GM21515 (cell line): ENCODE results near the gene VMP1.

Experiments
- ATAC-seq: cut with Tn5 transposase; IDR thresholded peaks from one replicate; pipeline ENCODE4 v1.9.1; 2021; ENCODE audit not compliant: unreplicated experiment

The VMP1 gene

DNA sequence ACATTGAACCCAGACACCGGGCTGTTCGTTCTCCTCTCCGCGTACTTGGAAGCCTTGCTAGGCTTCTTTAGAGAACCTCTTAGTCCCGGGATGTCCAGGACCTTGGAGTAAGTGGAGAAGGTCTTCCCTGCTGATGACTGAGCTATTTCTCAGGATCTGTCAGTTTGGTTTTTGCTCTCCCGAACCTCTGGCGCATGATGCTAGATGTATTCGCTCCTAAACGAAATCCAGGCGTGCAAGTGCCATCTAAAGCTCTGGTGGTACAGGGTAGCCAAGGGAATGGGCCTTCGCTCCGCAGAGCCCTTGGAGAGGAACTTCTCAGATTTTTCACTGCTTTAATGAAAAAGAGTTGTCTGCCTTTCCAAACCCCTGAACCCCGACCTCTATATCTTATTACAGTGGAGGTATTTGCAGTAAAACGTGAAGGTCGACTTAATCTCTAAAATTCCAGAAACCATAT lies 547 bp downstream of the VMP1 start:
- ATAC-seq: peak; percentile 11

DNA sequence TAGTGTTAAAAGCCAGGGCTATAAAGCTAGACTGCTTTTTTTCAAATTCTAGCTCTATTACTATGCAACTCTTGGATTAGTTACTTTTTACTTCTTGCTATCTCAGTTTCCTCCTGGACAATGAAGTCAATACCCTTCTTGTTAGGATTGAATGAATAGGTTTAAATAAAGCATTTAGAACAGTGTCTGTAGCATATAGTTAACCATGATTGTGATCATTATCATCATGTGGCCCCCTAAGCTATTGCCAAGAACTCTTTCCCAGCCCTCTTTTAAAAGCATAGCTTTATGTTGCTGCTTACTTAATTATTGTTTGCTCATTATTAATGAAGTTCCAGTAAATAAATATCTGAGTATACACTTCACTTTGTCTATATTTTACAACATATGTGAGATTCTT lies 4.5 kb downstream of the VMP1 start:
- no peak for ATAC-seq

- no peak for ATAC-seq
Measured at GRCh38 chr17:59712862-59713261, 5.4 kb downstream of the VMP1 start.

GRCh38 chr17:59714255-59714654 lies 6.8 kb downstream of the VMP1 start:
- ATAC-seq: no peak

- no peak for ATAC-seq
Measured at GRCh38 chr17:59716427-59716826, 9.0 kb downstream of the VMP1 start.

DNA sequence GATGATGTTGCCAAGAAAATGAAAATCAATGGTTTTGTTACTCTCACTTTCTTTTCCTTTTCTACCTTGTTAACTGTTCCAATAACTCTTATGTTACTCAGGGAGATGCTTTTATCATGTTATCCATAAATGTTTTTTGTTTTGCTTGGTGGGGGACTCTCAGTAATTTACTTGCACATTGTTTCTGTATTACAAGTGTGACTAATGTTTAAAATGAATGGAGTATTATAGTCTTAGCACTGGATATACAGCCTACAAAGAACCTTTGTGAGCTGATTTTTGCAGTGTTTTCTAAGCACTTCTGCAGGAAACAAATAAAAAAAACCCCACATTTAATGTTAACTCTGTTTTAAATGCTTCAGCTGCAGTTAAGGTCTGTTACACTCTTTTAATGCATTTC lies 12.1 kb downstream of the VMP1 start:
- ATAC-seq: no peak

DNA sequence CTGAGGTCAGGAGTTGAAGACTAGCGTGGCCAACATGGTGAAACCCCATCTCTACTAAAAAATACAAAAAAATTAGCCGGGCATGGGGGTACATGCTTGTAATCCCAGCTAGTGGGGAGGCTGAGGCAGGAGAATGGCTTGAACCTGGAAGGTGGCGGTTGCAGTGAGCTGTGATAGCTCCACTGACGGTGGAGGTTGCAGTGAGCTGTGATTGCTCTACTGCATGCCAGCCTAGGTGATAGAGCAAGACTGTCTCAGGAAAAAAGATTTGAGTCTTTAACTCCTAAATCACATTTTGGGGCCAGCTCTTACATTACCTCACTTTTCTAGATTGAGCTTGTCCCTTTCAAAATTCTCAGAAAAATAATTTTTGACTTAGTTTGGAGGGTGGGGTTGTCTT lies 15.2 kb downstream of the VMP1 start:
- no peak for ATAC-seq

GRCh38 chr17:59723041-59723440 lies 15.6 kb downstream of the VMP1 start:
- ATAC-seq: no peak

GRCh38 chr17:59723607-59724006 lies 16.2 kb downstream of the VMP1 start:
- no peak for ATAC-seq

- no peak for ATAC-seq
Measured at GRCh38 chr17:59725691-59726090, 18.2 kb downstream of the VMP1 start.

- no peak for ATAC-seq
Measured at GRCh38 chr17:59727817-59728533, 20.5 kb downstream of the VMP1 start.

DNA sequence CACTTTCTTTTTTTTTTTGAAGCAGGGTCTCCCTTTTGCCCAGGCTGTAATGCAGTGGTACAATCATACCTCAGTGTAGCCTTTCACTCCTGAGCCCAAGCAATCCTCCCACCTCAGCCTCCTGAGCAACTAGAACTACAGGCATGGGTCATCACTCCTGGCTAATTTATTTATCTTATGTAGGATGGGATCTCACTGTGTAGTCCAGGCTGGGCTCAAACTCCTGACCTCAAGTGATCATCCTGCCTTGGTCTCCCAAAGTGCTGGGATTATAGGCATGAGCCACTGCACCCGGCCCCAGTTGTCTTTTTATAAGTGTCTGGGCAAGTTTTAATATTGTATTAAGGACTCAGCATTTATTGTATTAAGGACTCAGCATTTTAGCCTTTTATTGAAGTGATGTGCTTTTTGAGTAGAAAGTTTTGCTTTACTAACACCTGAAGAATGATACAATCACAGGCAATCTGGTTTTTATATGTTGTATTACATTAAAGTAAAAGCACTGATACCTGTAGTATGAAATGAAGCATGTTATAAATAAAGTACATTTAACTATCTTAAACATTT lies 22.9 kb downstream of the VMP1 start:
- ATAC-seq: no peak

GRCh38 chr17:59733697-59734096 lies 26.2 kb downstream of the VMP1 start:
- no peak for ATAC-seq

DNA sequence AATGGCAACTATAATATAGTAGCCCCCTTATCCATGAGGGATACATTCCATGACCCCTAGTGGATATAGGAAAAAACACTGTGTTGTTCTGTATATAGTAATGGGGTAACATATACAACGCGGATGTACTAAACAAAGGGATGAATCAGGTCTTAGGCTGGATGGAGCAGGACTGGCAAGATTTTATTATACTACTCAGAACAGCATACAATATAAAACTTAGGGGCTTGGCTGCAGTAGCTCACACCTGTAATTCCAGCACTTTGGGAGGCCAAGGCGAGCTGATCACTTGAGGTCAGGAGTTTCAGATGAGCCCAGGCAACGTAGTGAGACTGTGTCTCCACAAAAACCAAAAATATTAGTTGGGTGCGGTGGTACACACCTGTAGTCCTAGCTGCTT lies 26.8 kb downstream of the VMP1 start:
- ATAC-seq: no peak

GRCh38 chr17:59737324-59737723 lies 29.9 kb downstream of the VMP1 start:
- no peak for ATAC-seq

GRCh38 chr17:59743842-59744241 lies 36.4 kb downstream of the VMP1 start:
- no peak for ATAC-seq

GRCh38 chr17:59745040-59745439 lies 37.6 kb downstream of the VMP1 start:
- no peak for ATAC-seq

GRCh38 chr17:59746849-59747445 lies 39.5 kb downstream of the VMP1 start:
- ATAC-seq: no peak

GRCh38 chr17:59748591-59748990 lies 41.1 kb downstream of the VMP1 start:
- no peak for ATAC-seq

DNA sequence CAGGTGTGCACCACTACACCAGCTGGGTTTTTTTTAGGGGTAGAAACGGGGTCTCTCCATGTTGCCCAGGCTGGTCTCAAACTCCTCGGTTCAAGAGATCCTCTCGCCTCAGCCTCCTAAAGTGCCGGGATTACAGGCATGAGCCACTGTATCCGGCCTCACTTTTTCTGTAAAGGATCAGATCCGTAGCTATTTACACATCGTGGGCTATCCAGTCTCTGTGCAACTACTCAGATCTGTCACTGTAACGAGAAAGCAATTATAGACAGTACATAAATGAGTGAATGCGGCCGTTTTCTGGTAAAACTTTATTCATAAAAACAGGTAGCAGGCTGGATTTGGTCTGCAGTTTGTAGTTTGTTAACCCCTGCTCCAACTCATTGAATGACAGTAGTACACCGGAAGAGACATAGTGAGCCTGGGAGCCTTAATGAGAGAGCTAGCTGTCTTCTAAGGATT lies 44.5 kb downstream of the VMP1 start:
- ATAC-seq: no peak

- no peak for ATAC-seq
Measured at GRCh38 chr17:59752446-59752845, 45.0 kb downstream of the VMP1 start.

DNA sequence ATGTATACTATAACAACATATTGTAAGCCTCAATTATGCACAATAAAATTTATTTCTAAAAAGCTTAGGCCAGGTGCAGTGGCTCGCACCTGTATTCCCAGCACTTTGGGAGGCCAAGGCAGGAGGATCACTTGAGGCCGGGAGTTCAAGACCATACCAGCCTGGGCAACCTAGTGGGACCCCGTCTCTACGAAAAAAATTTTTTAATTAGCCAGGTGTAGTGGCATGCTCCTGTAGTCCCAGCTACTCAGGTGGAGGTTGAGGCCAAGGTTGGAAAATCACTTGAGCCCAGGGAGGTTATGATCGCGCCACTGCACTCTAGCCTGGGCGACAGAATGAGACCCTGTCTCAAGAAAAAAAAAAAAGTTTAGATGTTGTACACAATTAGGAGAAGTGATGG lies 45.5 kb downstream of the VMP1 start:
- ATAC-seq: no peak
